Parathyroid adenoma (tissue), 2 donors: ENCODE results near the gene TNKS1BP1.

ENCODE experiments used
- H2AFZ ChIP-seq: fragments of 300-600 bp; sonication (generic); one replicate; pipeline ENCODE4 v1.7.0; 2017; ENCODE audit warnings: antibody characterized with exemption, mild to moderate bottlenecking
- H3K27ac ChIP-seq: fragments of 300-600 bp; sonication (generic); one replicate; pipeline ENCODE4 v1.7.0; 2017
- H3K27me3 ChIP-seq: fragments of 300-600 bp; sonication (generic); one replicate; pipeline ENCODE4 v1.7.0; 2017; ENCODE audit warnings: low read length; ENCODE audit not compliant: control insufficient read depth, insufficient read depth
- H3K36me3 ChIP-seq: fragments of 300-600 bp; sonication (generic); one replicate; pipeline ENCODE4 v1.7.0; 2017; ENCODE audit warnings: low read length; ENCODE audit not compliant: control insufficient read depth, insufficient read depth
- H3K4me1 ChIP-seq: fragments of 300-600 bp; sonication (generic); one replicate; pipeline ENCODE4 v1.7.0; 2017; ENCODE audit warnings: control low read depth
- H3K4me2 ChIP-seq: fragments of 300-600 bp; sonication (generic); one replicate; pipeline ENCODE4 v1.7.0; 2017; ENCODE audit warnings: low read length
- H3K4me3 ChIP-seq: fragments of 300-600 bp; sonication (generic); one replicate; pipeline ENCODE4 v1.7.0; 2017; ENCODE audit warnings: low read depth, low read length
- H3K79me2 ChIP-seq: fragments of 300-600 bp; sonication (generic); one replicate; pipeline ENCODE4 v1.7.0; 2017; ENCODE audit warnings: control low read depth
- H3K9ac ChIP-seq: fragments of 300-600 bp; sonication (generic); one replicate; pipeline ENCODE4 v1.7.0; 2017; ENCODE audit warnings: mild to moderate bottlenecking
- H3K9me3 ChIP-seq: fragments of 300-600 bp; sonication (generic); one replicate; pipeline ENCODE4 v1.7.0; 2017; ENCODE audit warnings: low read length; ENCODE audit not compliant: control insufficient read depth
- CTCF ChIP-seq: fragments of 300-600 bp; sonication (generic); IDR thresholded peaks from one replicate; pipeline ENCODE4 v1.7.0; 2017; ENCODE audit warnings: antibody characterized with exemption, mild to moderate bottlenecking
- donor health status: primary hyperparathyroidism.

Gene TNKS1BP1

GRCh38 chr11:57314221-57314973 lies 10.4 kb downstream of the TNKS1BP1 start:
- TF ChIP-seq CTCF = no peak
- Histone ChIP-seq H3K27ac (no peak overlapping the region), H3K4me2 (no peak overlapping the region), H3K36me3 (no peaks in the 10 kb centered on the region), H3K4me1 (peaks cover 28% of the 10 kb centered on the region), H3K27me3 (no peaks in the 10 kb centered on the region), H3K9me3 (no peaks in the 10 kb centered on the region), H3K79me2 (no peaks in the 10 kb centered on the region), H3K9ac (no peak overlapping the region), H3K4me3 (no peak overlapping the region), H2AFZ (no peak overlapping the region)

- no peaks in the 10 kb centered on the region for H3K79me2 ChIP-seq
- no peak overlapping the region for H2AFZ ChIP-seq
- no peak overlapping the region for H3K4me2 ChIP-seq
- H3K27me3 ChIP-seq = no peaks in the 10 kb centered on the region
- H3K4me1 ChIP-seq = peaks cover 28% of the 10 kb centered on the region
- no peaks in the 10 kb centered on the region for H3K9me3 ChIP-seq
- H3K27ac ChIP-seq = no peak overlapping the region
- TF ChIP-seq CTCF = no peak
- no peak overlapping the region for H3K9ac ChIP-seq
- H3K4me3 ChIP-seq = no peak overlapping the region
- no peaks in the 10 kb centered on the region for H3K36me3 ChIP-seq
Measured at GRCh38 chr11:57313788-57314135, 11.0 kb downstream of the TNKS1BP1 start.

DNA sequence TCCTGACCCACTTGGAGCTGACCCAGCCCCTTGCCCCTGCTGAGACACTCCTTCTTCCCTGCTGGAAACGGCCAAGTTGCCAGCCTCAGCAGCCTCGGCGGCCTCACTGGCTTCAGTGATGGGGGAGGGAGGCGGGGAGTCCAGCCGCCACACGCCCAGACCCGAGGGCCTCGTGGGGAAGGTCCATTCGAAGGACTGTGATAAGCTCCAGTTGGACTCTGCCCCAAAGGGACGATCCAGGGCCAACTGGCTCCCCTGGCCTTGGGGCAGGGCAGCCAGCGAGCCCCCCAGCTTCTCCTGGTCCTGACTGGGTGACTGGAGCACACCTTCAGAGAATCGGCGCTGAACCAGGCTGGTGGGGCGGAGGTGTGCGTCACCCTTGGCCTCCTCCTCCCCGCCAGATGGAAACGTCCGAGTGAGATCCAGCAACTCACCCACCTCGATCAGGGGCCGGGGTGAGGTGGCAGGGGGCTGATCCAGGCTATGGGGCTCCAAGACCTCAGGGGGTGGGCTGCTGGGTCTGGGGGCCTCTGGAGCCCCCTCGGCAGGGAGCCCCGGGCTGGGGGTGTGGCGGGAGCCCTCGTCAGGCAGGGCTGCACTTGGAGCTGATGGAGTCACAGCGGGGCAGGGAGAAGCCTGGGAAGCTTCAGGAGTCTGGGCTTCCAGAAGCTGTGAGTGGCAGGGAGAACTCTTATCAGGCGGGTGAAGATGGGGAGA lies 11.5 kb downstream of the TNKS1BP1 start:
- no peak overlapping the region for H2AFZ ChIP-seq
- no peak overlapping the region for H3K9ac ChIP-seq
- H3K4me3 ChIP-seq = no peak overlapping the region
- TF ChIP-seq CTCF = no peak
- H3K36me3 ChIP-seq = no peaks in the 10 kb centered on the region
- peaks cover 25% of the 10 kb centered on the region for H3K4me1 ChIP-seq
- H3K9me3 ChIP-seq = no peaks in the 10 kb centered on the region
- no peaks in the 10 kb centered on the region for H3K27me3 ChIP-seq
- H3K27ac ChIP-seq = no peak overlapping the region
- H3K79me2 ChIP-seq = no peaks in the 10 kb centered on the region
- H3K4me2 ChIP-seq = no peak overlapping the region

DNA sequence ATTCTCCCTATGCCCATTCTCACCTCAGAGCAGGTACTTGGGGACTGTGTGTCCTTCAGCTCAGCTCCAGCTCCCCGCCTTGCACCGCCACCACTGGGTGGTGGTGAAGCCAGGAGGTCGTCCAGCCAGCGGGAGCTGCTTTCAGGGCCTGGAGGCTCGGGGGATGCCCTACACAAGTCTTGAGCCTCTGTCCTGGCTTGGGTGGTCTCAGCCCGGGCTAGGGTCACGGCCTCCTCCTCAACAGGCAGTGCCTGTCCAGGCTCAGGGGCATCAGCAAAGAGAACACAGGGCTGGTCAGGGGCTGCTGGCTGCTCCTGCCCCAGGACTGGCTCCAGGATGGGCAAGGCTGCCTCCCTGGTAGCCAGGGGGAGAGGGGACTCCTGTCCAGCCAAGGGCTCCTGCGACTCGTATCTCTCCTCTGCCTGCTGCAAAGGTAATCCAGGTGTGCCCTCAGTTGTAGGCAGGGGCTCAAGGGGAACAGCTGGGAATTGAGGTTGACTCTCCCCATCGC lies 12.2 kb downstream of the TNKS1BP1 start:
- H3K79me2 ChIP-seq = no peaks in the 10 kb centered on the region
- H3K4me2 ChIP-seq = no peak overlapping the region
- no peak overlapping the region for H3K4me3 ChIP-seq
- H2AFZ ChIP-seq = no peak overlapping the region
- no peaks in the 10 kb centered on the region for H3K27me3 ChIP-seq
- no peak for TF ChIP-seq CTCF
- no peak overlapping the region for H3K27ac ChIP-seq
- H3K36me3 ChIP-seq = no peaks in the 10 kb centered on the region
- H3K4me1 ChIP-seq = peaks cover 23% of the 10 kb centered on the region
- no peaks in the 10 kb centered on the region for H3K9me3 ChIP-seq
- no peak overlapping the region for H3K9ac ChIP-seq
